HepG2 (cell line): ENCODE measurements around the gene CBX7. TPM values are rescaled to one million over a fixed set of nuclear protein-coding genes. Genes with fewer than 3 reads are reported as not detected.

ENCODE experiments used
- CTCF ChIP-seq: sonication (generic); formaldehyde crosslinking; IDR thresholded peaks from 2 replicates; pipeline ENCODE4 v1.5.0; 2020; ENCODE audit warnings: mild to moderate bottlenecking, missing genetic modification reagents, moderate library complexity
- GABPA ChIP-seq, 2 experiments: IDR thresholded peaks; 2 replicates each; pipeline ENCODE4 v1.6.1; 2011 to 2016; ENCODE audit warnings: low read depth in 2 of 2, low read length in 1 of 2, missing biosample characterization in 1 of 2, missing genetic modification characterization in 1 of 2
- KAT8 ChIP-seq: IDR thresholded peaks from 2 replicates; pipeline ENCODE4 v1.6.1; 2016; ENCODE audit warnings: missing genetic modification reagents, missing compliant biosample characterization
- MAZ ChIP-seq, 2 experiments: sonication (generic) in 1 of 2; formaldehyde crosslinking in 1 of 2; IDR thresholded peaks; 2 replicates each; pipeline versions ENCODE4 v1.5.0 to v1.6.1; 2012 to 2020; ENCODE audit warnings: low read depth in 2 of 2, mild to moderate bottlenecking in 2 of 2, borderline replicate concordance in 1 of 2, improper control_type of control experiment in 1 of 2, low read length in 1 of 2, missing genetic modification reagents in 1 of 2, moderate library complexity in 1 of 2
- NFE2L2 ChIP-seq: fragments of 150-350 bp; IDR thresholded peaks from 2 replicates; pipeline ENCODE4 v1.6.1; 2014; ENCODE audit warnings: low read length
- PRDM10 ChIP-seq: sonication (generic); formaldehyde crosslinking; IDR thresholded peaks from 2 replicates; pipeline ENCODE4 v1.4.0; 2020; ENCODE audit warnings: low read depth, missing genetic modification reagents
- TBX2 ChIP-seq: sonication (generic); formaldehyde crosslinking; IDR thresholded peaks from 2 replicates; pipeline ENCODE4 v1.5.0; 2020; ENCODE audit warnings: missing genetic modification reagents, mild to moderate bottlenecking, borderline replicate concordance
- ZNF230 ChIP-seq: sonication (generic); formaldehyde crosslinking; IDR thresholded peaks from 2 replicates; pipeline ENCODE4 v1.4.0; 2020; ENCODE audit warnings: mild to moderate bottlenecking, missing genetic modification reagents
- ZNF264 ChIP-seq: sonication (generic); formaldehyde crosslinking; IDR thresholded peaks from 2 replicates; pipeline ENCODE4 v1.4.0; 2020; ENCODE audit warnings: missing genetic modification reagents
- ZNF292 ChIP-seq: sonication (generic); formaldehyde crosslinking; IDR thresholded peaks from 2 replicates; pipeline ENCODE4 v1.8.1; 2022; ENCODE audit warnings: mild to moderate bottlenecking, low read depth, missing genetic modification reagents, borderline replicate concordance
- ZNF543 ChIP-seq: sonication (generic); formaldehyde crosslinking; IDR thresholded peaks from 2 replicates; pipeline ENCODE4 v1.4.0; 2020; ENCODE audit warnings: mild to moderate bottlenecking, missing genetic modification reagents
- polyA plus RNA-seq, 8 experiments: library from polyadenylated mRNA; depleted of rRNA in 3 of 8; stranded (reverse) in 7 of 8; unstranded in 1 of 8; fragments of >200 nt; fragmentation: Illumina TruSeq in 4 of 8; extraction: Trizol in 4 of 8; gene quantifications; 2 replicates each; pipeline versions ENCODE4 v1.2.1 to v1.2.3, GENCODE V29; 2011 to 2016; ENCODE audit warnings: low read depth in 4 of 8, missing spikeins in 1 of 8, mixed read lengths in 1 of 8; ENCODE audit not compliant: insufficient read depth in 1 of 8
- total RNA-seq, 5 experiments: library from RNA; depleted of rRNA; stranded (reverse); fragments of >200 nt; fragmentation: Illumina TruSeq; extraction: Trizol; gene quantifications; 2 replicates each; pipeline ENCODE4 v1.2.3, GENCODE V29; 2016; ENCODE audit warnings: low read depth in 1 of 5
- TF ChIP-seq, protein P1 (sequence below): sonication (generic); formaldehyde crosslinking; IDR thresholded peaks from 2 replicates; pipeline ENCODE4 v1.8.0; 2022; ENCODE audit warnings: missing genetic modification reagents, mild to moderate bottlenecking, moderate library complexity, borderline replicate concordance
- TF ChIP-seq, protein P2 (sequence below): sonication (generic); formaldehyde crosslinking; IDR thresholded peaks from 2 replicates; pipeline ENCODE4 v1.5.0; 2020; ENCODE audit warnings: mild to moderate bottlenecking, missing genetic modification reagents, borderline replicate concordance

Gene CBX7
- total and polyA plus RNA-seq, 2 of the 13 experiments (the other 11 are each of a cell fraction or from before 2014, with no cell fraction given), result 0.35 to 4.9 TPM

GRCh38 chr22:39174498-39175352 lies 22.2 kb upstream of the CBX7 start (continued):
- TF ChIP-seq, protein P1, sequence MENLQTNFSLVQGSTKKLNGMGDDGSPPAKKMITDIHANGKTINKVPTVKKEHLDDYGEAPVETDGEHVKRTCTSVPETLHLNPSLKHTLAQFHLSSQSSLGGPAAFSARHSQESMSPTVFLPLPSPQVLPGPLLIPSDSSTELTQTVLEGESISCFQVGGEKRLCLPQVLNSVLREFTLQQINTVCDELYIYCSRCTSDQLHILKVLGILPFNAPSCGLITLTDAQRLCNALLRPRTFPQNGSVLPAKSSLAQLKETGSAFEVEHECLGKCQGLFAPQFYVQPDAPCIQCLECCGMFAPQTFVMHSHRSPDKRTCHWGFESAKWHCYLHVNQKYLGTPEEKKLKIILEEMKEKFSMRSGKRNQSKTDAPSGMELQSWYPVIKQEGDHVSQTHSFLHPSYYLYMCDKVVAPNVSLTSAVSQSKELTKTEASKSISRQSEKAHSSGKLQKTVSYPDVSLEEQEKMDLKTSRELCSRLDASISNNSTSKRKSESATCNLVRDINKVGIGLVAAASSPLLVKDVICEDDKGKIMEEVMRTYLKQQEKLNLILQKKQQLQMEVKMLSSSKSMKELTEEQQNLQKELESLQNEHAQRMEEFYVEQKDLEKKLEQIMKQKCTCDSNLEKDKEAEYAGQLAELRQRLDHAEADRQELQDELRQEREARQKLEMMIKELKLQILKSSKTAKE, result peak; percentile 94
- 0 out of 2 replicates have a peak, but pooled peaks have one; percentile 33 for TF ChIP-seq ZNF230 (CRISPR knock-in tag)
- peak; percentile 31; the same call in 1 of the 2 replicates for TF ChIP-seq GABPA (IDR thresholded peaks at IDR 0.05; ENCODE audit: low read depth, low read length)
- peak; percentile 82 for TF ChIP-seq GABPA (CRISPR knock-in tag; IDR thresholded peaks at IDR 0.05; ENCODE audit: low read depth)
- TF ChIP-seq NFE2L2, result no peak
- TF ChIP-seq CTCF, result 0 out of 2 replicates have a peak, but pooled peaks have one; percentile 17
- TF ChIP-seq, protein P2, sequence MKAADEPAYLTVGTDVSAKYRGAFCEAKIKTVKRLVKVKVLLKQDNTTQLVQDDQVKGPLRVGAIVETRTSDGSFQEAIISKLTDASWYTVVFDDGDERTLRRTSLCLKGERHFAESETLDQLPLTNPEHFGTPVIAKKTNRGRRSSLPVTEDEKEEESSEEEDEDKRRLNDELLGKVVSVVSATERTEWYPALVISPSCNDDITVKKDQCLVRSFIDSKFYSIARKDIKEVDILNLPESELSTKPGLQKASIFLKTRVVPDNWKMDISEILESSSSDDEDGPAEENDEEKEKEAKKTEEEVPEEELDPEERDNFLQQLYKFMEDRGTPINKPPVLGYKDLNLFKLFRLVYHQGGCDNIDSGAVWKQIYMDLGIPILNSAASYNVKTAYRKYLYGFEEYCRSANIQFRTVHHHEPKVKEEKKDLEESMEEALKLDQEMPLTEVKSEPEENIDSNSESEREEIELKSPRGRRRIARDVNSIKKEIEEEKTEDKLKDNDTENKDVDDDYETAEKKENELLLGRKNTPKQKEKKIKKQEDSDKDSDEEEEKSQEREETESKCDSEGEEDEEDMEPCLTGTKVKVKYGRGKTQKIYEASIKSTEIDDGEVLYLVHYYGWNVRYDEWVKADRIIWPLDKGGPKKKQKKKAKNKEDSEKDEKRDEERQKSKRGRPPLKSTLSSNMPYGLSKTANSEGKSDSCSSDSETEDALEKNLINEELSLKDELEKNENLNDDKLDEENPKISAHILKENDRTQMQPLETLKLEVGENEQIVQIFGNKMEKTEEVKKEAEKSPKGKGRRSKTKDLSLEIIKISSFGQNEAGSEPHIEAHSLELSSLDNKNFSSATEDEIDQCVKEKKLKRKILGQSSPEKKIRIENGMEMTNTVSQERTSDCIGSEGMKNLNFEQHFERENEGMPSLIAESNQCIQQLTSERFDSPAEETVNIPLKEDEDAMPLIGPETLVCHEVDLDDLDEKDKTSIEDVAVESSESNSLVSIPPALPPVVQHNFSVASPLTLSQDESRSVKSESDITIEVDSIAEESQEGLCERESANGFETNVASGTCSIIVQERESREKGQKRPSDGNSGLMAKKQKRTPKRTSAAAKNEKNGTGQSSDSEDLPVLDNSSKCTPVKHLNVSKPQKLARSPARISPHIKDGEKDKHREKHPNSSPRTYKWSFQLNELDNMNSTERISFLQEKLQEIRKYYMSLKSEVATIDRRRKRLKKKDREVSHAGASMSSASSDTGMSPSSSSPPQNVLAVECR (CRISPR knock-in tag), result peak; percentile 83
- peak; percentile 79 for TF ChIP-seq KAT8 (CRISPR knock-in tag)
- TF ChIP-seq PRDM10 (CRISPR knock-in tag), result 0 out of 2 replicates have a peak, but pooled peaks have one; percentile 59
- TF ChIP-seq ZNF264 (CRISPR knock-in tag), result no peak; the same call in 1 of the 2 replicates
- TF ChIP-seq ZNF543 (CRISPR knock-in tag), result peak; percentile 84; the same call in 1 of the 2 replicates
- peak; percentile 77; the same call in 1 of the 2 replicates for TF ChIP-seq MAZ (IDR thresholded peaks at IDR 0.05; ENCODE audit: borderline replicate concordance, low read depth, low read length)
- peak; percentile 41; the same call in 1 of the 2 replicates for TF ChIP-seq MAZ (CRISPR knock-in tag; IDR thresholded peaks at IDR 0.05; ENCODE audit: low read depth)
- TF ChIP-seq ZNF292 (CRISPR knock-in tag), result 0 out of 2 replicates have a peak, but pooled peaks have one; percentile 46
- peak; percentile 51; the same call in 1 of the 2 replicates for TF ChIP-seq TBX2
